IMR-90 (cell line): ENCODE results near the gene REPS2.

Source experiments
- BHLHE40 ChIP-seq: fragments of 150-350 bp; IDR thresholded peaks from 2 replicates; pipeline ENCODE4 v1.6.1; 2016; ENCODE audit warnings: mild to moderate bottlenecking, low read depth, low read length
- CEBPB ChIP-seq: IDR thresholded peaks from 2 replicates; pipeline ENCODE4 v1.6.1; 2012; ENCODE audit warnings: low read depth, low read length, improper control_type of control experiment
- CTCF ChIP-seq: conservative IDR thresholded peaks from 2 replicates; pipeline ENCODE4 v1.5.1; 2012; ENCODE audit warnings: mild to moderate bottlenecking, low read depth, low read length, improper control_type of control experiment
- MXI1 ChIP-seq: IDR thresholded peaks from 2 replicates; pipeline ENCODE4 v1.6.1; 2012; ENCODE audit warnings: low read depth, mild to moderate bottlenecking, low read length, moderate library complexity, borderline replicate concordance
- POLR2A ChIP-seq: IDR thresholded peaks from 2 replicates; pipeline ENCODE4 v1.6.1; 2012; ENCODE audit warnings: mild to moderate bottlenecking, low read depth, low read length
- RCOR1 ChIP-seq: IDR thresholded peaks from 2 replicates; pipeline ENCODE4 v1.6.1; 2012; ENCODE audit warnings: mild to moderate bottlenecking, low read length, improper control_type of control experiment; ENCODE audit not compliant: insufficient replicate concordance

GRCh38 chrX:17167915-17168314 is 221.5 kb downstream of the REPS2 start:
- no peak for TF ChIP-seq POLR2A
- TF ChIP-seq CTCF, result no peak
- no peak for TF ChIP-seq CEBPB
- no peak for TF ChIP-seq RCOR1
- TF ChIP-seq BHLHE40, result no peak
- no peak for TF ChIP-seq MXI1
